Epithelial cell of prostate (primary cell): Measurements from ENCODE around the gene EPHA8.

Experiments
- DNase-seq: peaks from one replicate; pipeline ENCODE4 v3.0.0-alpha.2; 2011; ENCODE audit warnings: low read depth, low spot score
- H3K27ac ChIP-seq: fragments of 450-650 bp; 2 replicates; pipeline ENCODE4 v1.5.1; 2017; ENCODE audit warnings: mild to moderate bottlenecking

EPHA8 gene

DNA sequence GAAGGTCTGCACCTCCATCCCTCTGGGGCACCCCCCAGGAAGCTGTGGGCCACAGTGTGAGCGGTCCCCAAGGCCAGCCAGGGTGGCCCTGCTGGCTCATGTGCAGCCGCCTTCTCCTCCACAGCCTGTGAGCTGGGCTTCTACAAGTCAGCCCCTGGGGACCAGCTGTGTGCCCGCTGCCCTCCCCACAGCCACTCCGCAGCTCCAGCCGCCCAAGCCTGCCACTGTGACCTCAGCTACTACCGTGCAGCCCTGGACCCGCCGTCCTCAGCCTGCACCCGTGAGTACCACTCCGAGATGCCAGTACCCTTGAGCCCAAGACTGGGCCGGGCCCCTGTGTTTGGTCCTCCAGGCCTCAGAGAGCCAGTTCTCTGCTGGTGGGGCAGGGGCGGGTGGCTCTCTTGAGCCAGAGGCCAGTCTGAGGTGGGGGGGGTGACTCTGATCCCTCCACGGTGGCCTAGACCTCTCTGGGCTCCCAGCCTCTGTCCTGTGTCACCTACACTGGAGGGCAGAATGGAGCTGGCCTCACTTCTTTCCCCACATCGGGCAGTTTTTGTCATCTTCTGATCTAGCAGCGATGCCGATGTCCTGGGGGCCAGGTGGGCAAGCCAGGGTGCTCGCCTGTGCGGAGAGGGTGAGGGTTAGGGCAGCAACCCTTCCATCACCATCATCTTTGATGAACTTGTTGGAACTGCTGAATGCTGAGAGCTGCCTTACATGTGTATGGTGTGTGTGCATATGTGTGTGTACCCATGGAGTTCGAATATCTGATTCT, 23.3 kb downstream of the EPHA8 start:
- no peak overlapping the region for H3K27ac ChIP-seq
- no peak for DNase-seq

DNA sequence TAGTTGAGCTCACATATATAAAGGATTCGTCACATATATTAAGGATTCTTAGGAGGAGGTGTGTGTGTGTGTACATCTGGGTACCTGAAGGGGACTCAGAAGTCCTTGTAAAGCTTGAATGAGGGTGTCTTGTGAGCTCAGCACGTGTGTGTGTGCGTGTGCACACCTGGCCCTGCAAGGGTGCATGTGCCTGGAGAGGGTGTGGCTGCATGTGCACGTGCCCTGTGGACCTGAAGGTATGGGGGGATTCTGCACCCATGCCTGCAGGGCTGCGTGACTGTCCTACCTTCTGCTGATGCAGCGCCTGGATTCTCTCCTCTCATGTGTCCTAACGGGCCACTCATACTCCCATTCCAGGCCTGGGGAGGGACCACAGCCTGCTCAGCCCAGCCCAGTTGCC, 24.0 kb downstream of the EPHA8 start:
- H3K27ac ChIP-seq = no peak overlapping the region
- DNase-seq = no peak

DNA sequence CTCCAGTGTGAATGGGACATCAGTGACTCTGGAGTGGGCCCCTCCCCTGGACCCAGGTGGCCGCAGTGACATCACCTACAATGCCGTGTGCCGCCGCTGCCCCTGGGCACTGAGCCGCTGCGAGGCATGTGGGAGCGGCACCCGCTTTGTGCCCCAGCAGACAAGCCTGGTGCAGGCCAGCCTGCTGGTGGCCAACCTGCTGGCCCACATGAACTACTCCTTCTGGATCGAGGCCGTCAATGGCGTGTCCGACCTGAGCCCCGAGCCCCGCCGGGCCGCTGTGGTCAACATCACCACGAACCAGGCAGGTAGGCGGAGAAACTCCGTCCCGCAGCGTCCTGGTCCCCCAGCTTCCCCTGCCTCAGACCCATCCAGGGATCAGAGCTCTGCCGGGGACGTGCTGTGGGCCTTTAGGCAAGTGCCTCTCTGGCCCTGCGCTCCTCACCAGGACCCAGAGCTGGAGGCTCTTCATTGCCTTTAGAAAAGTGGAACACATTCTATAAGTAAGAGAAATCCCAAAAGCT, 25.7 kb downstream of the EPHA8 start:
- H3K27ac ChIP-seq = no peak overlapping the region
- DNase-seq = no peak

DNA sequence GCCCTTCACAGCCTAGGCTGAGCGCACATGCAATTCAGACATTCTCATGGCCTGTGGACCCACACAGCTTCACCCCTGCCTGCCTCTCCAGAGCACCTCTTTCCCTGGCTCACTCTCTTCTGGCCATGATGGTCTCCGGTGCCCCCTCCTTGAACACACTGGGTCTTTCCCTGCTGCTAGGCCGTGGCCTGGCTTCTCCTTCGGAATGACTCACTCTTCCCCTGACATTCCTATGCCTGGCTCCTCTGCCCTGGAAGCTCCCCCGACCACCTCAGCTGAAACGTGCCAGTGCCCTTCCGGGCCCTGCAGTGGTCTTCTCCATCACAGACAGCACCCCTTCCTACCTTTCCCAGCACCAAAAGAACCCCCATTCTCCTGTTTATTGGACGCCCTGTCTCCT, 28.3 kb downstream of the EPHA8 start:
- no peak overlapping the region for H3K27ac ChIP-seq
- DNase-seq = no peak

DNA sequence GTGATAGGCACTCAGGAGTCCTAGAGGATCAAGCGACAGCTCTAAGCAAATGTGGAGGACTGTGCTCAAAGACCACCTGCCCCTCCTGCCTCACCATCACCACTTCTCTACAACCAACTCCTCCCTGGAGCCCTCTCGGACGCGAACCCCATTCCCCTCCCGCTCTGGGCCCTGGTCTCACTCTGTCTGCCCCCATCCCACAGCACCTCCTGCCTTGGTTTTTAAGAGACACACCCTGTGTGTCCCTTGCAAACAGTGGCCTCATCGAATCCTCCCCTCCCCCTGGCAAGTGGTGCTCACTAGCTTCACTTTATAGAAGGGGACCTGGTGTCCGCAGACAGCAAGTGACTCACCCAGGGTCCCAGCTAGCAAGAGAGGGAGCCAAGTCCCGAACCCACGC, 28.8 kb downstream of the EPHA8 start:
- H3K27ac ChIP-seq = no peak overlapping the region
- DNase-seq = no peak

DNA sequence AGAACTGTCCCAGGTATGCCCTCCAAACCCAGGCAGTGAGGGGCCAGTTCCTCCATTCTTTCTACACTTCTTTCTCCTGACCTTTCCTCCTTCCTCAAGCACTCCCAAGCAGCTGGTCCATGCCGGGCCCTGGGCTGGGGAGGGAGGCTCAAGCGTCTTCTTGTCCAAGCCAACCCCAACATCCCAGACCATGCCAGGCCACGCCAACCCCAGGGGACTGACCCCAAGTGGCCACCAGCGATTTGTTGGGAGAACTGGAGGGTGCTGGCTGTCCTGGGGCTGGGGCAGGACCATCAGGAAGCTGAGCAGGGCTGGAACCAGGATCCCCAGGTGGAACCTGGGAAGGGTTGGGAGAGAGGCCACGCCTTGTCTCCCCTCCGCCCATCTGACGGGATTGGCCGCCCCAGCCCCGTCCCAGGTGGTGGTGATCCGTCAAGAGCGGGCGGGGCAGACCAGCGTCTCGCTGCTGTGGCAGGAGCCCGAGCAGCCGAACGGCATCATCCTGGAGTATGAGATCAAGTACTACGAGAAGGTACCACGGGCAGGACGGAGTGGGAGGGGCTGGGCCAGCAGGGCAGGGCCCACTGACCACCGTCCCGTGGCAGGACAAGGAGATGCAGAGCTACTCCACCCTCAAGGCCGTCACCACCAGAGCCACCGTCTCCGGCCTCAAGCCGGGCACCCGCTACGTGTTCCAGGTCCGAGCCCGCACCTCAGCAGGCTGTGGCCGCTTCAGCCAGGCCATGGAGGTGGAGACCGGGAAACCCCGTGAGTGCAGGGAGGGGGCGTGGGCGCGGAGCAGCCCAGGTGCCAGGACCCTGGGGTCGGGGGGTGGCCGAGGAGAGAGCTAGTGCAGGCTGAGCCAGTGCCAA, 29.9 kb downstream of the EPHA8 start:
- H3K27ac ChIP-seq = no peak overlapping the region
- no peak for DNase-seq

DNA sequence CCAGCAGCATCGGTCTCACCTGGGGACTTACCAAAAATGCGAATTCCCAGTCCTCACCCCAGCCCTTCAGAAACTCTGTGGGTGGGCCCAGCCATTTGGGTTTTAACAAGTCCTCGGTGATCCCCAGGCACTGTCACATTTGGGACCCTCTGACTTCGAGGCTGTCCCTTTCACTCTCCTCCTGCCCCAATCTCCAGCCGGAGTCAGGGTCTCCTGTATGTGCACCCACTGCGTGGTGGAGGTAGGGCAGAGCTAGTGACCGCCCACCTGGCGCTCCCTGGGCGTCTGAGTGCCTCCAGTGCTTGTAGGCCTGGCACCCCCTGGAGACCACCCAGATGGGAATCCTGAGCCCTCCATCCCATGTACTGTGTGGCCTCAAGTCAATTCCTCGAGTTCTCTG, 31.1 kb downstream of the EPHA8 start:
- H3K27ac ChIP-seq = no peak overlapping the region
- DNase-seq = no peak

DNA sequence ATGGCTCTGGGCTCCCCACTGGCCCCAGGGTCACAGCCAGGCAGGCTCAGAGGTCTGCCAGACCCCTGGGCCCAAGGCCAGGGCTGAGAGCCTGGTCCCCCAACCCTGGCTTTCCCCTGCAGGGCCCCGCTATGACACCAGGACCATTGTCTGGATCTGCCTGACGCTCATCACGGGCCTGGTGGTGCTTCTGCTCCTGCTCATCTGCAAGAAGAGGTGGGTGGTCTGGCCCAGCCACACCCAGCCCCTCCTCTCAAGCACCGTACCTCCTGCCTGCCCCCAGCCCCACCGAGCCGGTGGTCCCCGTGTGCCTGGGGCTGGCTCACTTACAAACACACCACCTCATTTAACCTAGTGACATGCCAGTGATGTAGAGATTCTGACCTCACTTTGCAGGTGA, 31.8 kb downstream of the EPHA8 start:
- no peak overlapping the region for H3K27ac ChIP-seq
- no peak for DNase-seq

DNA sequence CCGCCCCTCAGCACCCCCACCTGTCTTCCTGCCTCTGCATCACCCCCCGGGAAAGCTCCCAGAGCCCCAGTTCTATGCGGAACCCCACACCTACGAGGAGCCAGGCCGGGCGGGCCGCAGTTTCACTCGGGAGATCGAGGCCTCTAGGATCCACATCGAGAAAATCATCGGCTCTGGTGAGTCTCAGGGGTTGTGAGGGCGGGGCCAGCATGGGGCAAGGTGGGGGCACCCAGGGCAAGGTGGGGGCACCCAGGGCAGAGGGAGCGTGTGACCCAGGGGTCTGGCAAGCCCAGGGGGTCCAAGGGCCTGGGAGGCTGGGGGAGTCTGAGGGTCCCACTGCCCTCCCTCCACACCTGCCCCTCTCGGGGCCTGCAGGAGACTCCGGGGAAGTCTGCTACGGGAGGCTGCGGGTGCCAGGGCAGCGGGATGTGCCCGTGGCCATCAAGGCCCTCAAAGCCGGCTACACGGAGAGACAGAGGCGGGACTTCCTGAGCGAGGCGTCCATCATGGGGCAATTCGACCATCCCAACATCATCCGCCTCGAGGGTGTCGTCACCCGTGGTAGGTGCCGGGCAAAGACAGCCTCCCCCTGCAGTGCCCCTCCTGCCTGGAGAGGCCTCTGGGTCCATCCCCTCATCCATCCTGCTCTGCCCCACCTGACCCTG, 34.1 kb downstream of the EPHA8 start:
- no peak for DNase-seq

GRCh38 chr1:22597996-22598395, 34.7 kb downstream of the EPHA8 start:
- no peak overlapping the region for H3K27ac ChIP-seq
- DNase-seq = no peak

More for the DNA sequence above, 34.1 kb downstream of the EPHA8 start:
- no peak overlapping the region for H3K27ac ChIP-seq

DNA sequence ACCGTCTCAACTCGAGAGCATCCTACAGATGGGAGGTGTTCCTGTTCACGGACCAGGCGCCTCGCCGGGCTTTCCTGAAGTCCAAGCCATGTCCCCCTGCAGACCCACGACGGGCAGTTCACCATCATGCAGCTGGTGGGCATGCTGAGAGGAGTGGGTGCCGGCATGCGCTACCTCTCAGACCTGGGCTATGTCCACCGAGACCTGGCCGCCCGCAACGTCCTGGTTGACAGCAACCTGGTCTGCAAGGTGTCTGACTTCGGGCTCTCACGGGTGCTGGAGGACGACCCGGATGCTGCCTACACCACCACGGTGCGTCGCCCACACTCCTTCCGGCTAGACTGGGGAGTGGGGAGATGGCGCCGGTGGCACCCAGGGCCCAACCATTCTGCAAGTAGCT, 35.4 kb downstream of the EPHA8 start:
- H3K27ac ChIP-seq = no peak overlapping the region
- DNase-seq = no peak

DNA sequence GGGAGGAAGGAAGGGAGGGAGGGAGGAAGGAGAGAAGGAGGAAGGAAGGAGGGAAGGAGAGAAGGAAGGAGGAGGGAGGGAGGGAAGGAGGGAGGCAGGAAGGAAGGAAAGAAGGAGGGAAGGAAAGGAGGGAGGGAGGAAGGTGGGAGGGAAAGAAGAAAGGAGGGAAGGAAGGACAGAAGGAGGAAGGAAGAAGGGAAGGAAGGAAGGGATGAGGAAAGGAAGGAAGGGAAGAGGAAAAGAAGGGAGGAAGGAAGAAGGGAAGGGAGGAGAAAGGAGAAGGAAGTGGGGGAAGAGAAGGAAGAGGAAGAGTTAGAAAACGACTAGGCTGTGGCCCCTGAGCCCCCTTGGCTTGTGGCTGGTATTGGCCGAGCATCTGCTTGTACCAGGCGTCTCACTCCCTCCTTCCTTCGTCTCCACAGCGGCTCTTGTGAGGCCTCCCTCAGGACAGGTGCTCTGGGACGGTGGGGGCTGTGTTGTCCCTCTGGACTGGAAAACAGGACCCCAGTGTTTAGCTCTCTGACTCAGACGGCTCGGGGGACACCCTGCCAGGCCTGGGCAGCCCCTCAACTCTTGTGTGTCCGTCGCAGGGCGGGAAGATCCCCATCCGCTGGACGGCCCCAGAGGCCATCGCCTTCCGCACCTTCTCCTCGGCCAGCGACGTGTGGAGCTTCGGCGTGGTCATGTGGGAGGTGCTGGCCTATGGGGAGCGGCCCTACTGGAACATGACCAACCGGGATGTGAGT, 37.0 kb downstream of the EPHA8 start:
- DNase-seq = no peak
- H3K27ac ChIP-seq = no peak overlapping the region

GRCh38 chr1:22600817-22601605, 37.7 kb downstream of the EPHA8 start:
- no peak overlapping the region for H3K27ac ChIP-seq
- DNase-seq = no peak

DNA sequence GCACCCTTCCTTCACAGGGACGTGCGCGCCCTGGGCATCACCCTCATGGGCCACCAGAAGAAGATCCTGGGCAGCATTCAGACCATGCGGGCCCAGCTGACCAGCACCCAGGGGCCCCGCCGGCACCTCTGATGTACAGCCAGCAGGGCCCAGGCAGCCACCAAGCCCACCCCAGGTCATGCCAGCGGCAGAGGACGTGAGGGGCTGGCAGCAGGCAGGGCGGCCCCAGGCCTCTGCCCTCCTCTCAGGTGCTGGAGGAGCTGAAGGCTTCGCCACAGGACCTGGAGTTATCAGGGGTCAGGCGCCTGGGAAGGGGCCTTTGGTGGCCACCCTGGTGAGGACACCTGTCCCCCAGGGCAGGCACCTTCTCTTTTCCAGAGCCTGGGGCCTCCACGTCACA, 38.3 kb downstream of the EPHA8 start:
- no peak for DNase-seq
- no peak overlapping the region for H3K27ac ChIP-seq

GRCh38 chr1:22602060-22602740, 38.9 kb downstream of the EPHA8 start:
- no peak for DNase-seq
- H3K27ac ChIP-seq = no peak overlapping the region

GRCh38 chr1:22606161-22606560, 42.9 kb downstream of the EPHA8 start:
- no peak for DNase-seq
- H3K27ac ChIP-seq = no peak overlapping the region

- no peak for DNase-seq
- H3K27ac ChIP-seq = no peak overlapping the region
Observed at GRCh38 chr1:22607154-22607553, 43.9 kb downstream of the EPHA8 start.

- H3K27ac ChIP-seq = no peak overlapping the region
- DNase-seq = no peak
Observed at GRCh38 chr1:22608361-22608760, 45.1 kb downstream of the EPHA8 start.

DNA sequence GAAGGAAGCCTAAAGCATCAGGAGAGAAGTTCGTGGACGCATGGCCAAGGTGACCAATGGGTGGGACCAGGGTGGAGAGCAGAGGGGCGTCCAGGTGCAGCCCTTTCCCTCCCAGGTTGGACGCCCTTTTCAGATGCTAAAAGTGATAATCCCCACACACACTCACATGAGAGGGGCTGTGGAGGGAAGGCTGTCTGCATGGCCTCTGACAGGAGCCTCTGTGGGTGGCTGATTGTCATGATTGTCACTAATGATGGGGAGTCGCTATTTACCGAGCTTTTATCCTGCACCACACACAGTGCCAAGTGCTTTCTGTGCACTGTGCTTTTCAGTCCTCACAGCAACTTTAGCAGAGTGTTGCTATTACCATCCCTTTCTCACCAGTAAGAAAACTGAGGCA, 46.0 kb downstream of the EPHA8 start:
- H3K27ac ChIP-seq = no peak overlapping the region
- no peak for DNase-seq
